Stimulated activated CD8-positive, alpha-beta memory T cell treated with anti-CD3 and anti-CD28 coated beads, Interleukin-4, amount 100 ng/mL, for 24 hours (primary cell): Measurements from ENCODE around the gene BTBD6.

Experiments used
- DNase-seq: peaks from one replicate; pipeline ENCODE4 v3.0.0-alpha.2; 2020; ENCODE audit warnings: low read depth

Gene BTBD6

DNA sequence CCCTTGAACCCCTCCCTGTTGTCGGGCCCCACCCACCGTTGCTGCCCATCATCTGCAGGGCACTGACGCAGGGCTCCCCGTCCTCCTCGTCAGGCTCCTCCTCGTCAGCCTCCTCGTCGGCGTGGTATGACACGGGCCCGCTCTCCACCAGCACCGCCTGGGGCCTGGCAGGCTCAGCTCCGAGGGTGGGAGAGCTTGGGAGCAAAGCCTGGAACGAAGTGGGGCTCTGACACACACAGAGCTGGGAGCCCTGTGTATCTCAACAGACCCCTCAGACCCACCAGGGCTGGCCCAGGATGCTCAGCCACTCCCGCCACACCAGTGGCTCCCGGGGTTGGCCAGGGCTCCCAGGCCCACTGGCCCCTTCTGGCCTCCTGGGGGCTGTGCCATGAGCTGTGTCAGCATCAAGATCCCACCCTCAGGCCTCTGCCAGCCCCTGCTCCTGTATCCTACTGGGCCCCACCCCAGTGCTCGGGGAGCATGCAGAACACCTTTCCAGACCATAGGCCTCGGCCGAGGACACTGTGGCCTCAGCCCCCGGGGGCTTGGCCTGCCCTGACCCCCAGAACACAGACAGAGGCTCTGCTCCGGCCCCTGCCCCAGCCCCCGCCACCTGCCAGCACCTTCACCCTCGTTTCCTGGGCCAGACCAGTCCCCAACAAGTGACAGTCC, 37.1 kb upstream of the BTBD6 start:
- no peak for DNase-seq

DNA sequence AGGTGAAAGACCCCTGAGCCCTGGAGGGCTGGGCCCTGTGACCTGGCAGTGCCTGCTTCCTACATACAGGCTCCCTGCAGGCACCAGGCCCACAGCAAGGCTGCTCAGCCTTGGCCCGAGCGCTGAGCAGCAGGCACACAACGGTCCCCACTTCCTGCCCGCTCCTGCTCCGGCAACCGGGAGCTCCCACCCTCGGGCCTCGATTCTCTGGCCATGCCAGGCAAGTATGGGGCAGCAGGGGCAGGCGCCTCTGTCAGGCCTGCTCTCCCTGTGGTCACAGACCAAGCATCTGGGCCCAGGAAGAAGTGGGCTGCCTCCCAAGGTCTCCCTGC, 36.6 kb upstream of the BTBD6 start:
- no peak for DNase-seq

DNA sequence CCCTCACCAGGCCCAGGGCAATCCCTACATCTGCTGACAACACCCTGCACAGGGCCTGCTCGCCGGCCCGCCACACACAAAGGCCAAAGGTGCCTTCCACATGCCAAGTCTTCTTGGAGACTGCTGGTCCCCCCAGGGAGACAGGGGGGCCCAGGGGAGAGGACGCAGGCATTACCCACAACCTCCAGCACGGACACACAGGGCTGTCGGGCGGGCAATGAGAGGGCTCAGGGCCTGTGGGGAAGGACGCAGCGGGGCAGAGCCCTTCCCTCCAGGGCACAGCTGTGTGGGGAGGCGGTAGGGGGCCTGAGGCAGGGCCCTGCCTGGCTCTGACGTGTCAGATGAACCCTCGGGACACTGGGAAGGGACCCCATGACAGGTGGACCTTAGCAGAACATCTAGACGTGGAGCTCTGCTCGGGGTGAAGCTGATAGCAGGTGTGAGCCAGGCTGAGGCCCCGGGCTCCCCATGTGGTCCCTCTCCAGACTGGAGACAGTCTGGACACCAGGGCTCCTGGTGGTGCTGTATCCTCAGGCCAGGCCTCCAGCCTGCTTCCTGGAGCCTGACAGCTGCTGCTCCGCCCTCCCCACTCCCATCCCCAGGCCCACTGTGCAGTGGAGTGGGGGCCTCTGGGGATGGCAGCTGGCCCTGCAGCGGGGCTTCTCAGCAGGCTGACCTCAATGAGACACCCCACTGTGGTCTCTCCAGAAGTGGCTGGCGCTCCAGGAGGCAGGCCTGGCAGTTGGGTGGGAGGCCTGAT, 35.6 kb upstream of the BTBD6 start:
- DNase-seq: no peak

DNA sequence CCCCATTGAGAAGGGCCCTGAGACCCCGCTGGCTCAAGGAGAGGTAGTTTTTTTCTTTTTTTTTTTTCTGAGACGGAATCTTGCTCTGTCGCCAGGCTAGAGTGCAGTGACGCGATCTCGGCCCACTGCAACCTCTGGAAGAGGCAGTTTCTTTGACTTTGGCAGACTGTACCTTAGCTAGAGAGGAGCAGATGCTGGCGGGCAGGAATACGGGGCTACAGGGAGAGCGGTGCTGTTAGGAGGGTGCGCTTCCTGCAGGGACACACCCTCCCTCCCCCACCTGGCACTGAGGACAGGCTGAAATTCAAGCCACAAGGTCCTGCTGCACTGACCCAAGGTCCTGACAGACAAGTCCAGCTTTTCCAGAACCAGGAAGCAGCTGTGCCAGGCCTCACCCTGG, 35.0 kb upstream of the BTBD6 start:
- no peak for DNase-seq

DNA sequence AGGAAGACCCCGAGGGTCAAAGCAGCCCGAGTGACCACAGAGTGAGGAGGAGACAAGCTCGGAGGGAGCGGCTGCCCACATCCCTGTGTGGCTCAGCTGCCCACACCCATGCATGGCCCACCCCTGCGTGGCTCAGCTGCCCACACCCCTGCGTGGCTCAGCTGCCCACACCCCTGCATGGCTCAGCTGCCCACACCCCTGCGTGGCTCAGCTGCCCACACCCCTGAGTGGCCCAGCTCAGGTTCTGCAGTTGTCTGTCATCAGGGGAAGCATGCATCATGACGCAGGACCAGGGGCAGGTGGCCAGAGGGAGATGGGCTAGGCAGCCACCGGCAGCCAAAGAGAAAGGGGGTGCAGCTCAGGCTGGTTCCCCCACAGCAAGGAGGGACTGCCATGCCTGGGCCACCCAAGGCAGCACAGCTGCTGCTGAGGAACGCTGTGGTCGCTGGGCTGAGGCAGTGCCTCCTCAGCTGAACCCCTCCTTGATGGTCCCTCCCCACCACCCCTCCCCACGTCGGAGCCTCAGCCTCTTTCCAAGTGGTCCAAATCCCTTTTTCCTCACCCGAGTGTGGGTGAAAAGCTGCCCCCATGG, 33.9 kb upstream of the BTBD6 start:
- DNase-seq: no peak

DNA sequence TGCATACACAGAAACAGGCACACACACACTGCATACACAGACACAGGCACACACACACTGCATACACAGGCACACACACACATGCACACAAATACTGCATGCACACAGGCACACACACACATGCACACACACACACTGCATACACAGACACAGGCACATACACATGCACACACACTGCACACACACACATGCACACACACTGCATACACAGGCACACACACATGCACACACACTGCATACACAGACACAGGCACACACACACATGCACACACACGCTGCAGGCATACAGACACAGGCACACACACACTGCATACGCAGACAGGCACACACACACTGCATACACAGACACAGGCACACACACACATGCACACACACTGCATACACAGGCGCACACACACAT, 32.7 kb upstream of the BTBD6 start:
- DNase-seq: no peak

DNA sequence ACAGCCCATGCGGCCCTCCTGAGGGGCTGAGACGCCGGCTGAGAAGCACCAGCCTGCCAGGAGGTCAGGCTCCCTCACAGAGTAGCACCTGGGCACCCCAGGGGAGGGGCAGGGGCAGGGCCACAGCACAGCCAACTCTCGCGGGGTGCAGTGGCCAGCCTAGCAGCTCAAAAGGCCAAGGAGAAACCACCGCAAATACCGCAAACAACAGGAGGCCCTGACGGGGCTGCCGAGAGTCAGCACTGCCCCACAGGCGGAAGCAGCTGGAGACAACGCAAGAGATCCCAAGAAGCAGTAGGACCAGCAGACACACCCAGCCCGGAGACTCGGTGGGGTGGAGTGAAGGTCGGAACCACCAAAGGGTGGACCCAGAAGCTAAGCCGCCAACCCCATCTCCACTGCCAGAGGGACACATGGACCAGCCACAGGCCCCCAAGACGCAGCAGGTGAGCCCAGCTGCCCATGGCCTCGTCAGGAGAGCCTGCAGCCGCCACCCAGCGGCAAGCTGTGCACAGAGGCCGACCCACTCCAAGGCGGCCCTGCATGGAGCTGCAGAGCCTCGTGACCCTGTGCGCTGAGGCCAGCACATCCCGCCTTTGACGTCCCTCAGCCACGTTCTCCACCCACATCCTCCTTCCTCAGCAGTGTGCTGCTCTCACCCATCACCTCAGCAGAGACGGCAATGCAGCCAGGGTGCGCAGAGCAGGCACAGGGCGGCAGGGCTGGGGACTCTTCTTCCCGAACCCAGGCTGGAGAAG, 31.7 kb upstream of the BTBD6 start:
- no peak for DNase-seq

DNA sequence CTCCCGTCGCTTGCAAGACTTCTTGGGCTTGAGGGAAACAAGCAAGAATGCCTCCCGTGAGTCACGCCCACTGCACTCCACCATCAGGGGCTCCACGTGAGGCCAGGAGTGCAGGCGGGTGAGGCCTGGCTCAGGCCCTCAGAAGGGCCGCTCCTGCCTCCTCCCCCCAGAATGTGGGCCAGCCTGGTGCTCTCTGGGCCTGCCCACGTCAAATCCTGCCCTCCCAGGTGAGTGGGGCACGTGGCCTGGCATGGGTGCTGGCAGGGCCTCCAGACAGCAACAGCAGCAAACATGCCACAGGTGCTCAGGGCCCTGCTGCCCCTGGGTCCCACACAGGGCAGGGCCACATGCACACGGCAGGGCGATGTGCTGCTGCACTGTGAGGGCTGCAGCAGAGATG, 30.6 kb upstream of the BTBD6 start:
- DNase-seq: no peak

DNA sequence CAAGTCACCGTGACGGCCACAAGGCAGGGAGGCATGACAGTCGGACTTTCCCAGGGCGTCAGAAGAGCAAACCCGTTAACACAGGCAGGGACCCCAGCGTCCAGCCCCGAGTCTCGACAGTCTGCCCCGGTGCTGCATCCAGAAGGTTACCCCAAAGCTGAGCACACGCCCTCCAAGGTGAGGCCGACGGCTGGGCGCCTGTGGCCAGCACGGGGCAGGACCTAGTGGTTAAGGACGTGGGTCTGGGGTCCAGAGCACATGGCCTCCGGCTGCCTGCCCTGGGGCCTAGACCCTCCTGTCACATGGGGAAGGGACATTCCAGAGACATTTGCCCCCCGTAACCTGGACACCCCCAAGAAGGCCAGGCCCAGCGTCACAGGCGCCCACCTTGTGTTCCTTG, 29.7 kb upstream of the BTBD6 start:
- no peak for DNase-seq

DNA sequence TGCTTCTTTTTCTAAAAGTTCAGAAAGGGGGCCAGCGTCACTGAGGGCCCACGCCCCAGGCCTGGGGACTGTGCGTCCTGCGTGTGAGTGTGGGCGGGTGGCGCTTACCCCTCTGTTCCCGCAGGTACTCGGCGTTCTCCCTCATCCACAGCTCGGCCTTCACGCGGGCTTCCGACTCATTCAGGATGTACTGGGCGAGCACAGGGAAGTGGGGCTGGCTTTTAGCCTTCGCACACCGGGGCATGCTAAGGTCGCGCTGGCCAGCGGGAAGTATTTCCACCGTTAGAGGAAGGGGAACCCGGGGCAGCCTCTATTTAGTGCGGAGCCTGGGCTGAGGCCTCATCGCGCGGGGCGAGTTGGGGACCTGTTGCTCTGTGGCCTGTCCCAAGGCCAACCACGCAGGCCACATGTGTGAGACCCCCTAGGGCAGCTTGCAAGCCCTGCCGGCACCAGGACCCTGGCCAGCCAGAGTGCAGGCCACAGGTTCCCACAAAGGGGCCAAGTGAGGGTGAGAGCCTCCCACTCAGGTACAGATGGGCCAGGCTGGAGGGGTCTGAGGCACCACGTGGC, 29.2 kb upstream of the BTBD6 start:
- DNase-seq: no peak

DNA sequence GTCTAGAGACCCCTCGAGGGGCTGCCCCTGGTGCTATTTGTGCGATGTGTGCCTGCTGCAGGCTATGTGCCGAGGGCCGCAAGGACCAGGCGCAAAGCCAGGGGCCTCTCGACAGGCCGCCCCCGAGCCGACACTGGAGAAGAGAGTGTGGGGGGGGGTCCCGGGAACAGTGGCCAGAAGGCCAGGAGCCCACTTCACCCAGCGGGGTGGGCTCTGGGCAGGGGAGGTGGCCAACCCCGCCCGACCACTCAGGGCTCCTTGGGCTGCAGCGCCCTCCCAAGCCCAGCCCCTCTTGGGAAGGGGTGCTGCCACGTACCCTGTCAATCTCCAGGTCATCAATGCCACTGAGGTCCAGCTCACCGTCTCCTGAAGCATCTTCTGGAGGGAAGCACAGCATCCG, 28.6 kb upstream of the BTBD6 start:
- DNase-seq: no peak

DNA sequence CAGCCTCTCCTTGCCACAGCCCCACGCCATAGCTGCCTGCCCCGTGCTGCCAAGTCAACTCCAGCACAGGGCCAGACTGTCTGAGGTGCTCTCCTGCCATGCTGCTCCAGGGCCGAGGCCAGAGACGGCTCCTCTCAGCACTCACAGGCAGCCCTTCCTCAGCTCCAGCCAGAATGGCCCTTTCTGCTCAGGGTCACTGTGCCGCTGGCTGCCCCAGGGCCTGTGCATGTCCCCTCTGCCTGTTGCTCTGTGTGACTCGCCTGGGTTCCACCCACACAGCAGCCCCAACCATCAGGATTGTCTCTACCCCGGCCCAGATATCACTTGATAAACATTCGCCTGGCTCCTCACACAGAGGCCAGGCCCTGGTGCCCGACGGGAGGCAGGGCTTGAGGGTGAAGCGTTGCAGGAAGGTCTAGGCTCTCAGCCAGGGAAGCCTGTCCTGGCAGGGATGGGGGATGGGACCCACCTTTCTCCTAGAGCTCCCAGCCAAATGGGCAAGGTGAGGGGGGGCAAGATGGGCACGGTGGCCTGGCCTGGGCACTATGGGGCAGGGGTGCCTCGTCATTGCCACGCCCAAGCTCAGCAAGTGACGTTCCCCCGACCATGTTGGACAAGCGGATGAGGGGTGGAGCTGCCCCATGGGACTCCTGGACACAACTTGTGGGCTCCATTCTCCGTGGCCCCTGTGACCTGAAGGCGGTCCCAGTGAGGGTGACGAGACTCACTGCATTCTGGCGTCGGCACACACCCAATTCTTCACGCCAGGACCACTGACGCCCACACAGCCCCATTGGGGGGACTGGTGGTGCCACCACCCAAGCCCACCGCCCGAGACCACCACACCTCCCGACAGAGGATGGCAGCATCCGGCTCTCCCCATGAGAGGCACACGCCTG, 27.4 kb upstream of the BTBD6 start:
- no peak for DNase-seq

DNA sequence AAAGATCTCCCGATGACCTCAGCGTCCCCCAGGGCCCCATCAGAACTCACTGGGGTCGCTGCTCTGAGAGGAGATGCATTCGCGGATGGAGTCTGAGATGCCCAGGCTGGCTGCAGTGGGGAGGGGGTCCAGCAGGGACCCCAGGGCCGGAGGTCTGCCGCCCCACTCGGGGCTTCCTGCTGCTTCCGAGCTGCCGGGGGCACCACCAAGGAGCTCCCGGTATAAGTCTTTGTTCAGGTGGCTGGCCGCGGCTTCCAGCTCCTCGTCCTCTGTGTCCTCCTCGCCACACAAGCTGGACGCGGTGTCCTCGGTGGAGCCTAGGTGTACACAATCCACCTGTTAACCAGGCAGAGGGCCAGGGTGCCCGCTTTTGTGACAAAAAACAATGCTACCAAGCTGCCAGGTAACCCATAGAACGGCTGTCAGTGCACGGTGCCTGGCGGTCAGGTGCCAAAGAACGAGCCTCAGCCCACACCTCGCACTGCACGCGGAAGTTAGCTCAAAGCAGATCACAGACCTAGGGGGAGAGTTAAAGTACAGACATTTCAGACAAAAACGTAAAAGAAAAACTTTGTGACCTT, 26.6 kb upstream of the BTBD6 start:
- no peak for DNase-seq

DNA sequence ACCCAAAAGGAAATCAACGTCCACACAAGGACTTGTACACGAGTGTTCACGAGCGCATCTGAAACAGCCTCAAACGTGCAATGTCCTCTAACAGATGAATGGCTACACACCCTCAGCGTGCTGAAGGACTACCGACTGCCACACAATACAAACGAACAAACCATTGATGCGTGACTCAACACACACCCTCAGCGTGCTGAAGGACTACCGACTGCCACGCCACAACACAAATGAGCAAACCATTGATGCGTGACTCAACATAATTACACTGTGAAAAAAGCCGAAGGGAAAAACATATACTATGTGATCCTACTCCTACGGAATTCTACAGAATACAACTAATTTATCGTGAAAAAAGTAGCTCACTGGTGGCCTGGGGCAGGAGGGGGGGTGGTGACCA, 25.1 kb upstream of the BTBD6 start:
- DNase-seq: no peak

DNA sequence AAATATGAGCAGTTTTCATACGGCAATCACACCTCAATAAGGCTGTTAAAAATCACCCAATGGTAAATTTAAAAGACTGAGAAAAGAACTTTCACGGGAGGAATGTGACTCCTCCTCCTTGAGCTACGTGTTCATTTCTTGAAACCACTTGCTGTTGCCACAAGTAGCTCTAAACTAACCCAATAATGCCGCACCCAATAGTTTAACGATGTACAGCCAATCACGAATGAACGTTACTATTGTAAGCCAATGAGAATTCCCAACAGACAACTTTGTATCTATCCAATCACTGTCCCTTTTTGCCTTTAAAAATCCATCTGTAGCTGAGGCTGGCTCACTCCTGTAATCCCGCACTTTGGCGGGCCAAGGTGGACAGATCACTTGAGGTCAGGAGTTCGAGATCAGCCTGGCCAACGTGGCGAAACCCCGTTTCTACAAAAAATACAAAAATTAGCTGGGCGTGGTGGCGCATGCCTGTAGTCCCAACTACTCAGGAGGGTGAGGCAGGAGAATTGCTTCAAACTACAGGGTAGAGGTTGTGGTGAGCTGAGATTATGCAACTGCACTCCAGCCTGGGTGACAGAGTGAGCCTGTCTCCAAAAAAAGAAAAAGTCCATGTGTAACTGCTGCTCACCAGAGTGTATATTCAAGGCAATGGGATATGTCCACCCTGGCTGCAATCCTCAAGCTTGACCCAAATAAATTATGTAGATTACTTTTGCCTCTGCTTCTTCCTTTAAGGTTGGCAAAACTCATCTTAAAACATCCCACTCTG, 24.4 kb upstream of the BTBD6 start:
- no peak for DNase-seq

DNA sequence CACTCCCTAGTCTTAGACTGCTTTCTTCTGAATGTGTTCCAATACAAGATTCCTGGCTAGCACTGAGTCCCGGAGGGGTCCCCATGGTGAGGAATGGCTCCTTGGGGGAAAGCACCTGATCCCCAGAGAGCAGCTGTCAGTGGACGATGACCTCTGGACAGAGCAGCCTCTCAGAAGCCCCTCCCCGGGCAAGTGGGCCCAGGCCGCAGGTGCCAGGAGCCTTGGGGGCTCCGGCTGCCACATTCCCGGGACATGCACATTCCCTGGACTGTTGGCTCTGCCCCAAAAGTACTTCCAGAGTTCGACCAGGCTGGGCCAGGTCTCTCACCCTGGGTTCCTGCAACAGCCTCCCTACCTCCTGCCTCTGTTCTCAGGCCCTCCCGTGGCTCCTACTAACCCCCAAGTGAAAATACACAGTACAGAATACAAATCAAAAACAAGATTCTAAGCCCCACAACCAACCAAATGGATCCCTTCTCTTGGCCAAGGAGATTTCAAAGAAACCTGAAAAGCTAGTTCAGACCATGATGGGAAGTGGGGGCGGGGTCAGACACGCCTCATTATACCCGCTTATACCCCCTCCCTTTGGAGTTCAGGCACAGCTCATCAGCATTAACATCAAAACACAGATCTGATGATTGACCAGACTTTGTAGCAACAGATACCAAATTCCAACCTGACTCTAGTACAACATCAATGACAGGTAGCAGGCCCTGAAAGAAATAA, 23.3 kb upstream of the BTBD6 start:
- DNase-seq: no peak

DNA sequence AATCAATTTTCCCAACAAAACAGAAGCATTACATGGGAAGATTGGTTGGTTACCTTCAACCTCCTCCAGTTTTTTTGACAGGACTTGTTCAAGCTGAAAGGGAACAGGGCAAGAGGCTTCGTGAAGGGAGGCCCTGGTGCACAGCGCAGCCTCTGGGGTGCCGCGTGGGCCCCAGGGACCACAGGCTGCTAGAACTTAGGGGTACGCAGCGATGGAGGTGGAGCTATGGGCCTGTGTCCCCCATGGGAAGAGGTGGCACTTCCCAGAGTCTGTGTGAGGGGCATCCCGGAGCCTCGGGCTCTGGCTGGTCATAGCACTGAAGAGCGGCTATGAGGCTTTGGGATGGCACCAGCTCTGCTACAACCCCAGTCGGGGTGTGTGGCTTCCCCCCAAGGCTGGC, 22.1 kb upstream of the BTBD6 start:
- no peak for DNase-seq

DNA sequence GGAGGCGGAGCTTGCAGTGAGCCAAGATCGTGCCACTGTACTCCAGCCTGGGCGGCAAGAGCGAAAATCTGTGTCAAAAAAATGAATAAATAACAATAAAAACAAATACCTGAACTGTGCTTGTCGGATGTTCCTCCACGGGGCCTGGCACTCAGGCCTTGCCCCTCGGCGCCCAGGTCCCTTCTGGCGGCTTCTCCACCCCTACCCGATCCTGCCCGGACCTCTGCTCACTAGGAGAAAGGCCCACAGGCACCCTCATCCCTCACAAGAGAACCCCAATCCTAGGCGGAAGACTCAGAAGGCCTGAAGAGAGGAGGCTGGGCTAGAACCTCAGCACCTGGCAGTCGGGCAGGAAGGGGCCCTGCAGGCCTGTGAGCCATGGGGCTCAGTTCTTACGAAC, 21.0 kb upstream of the BTBD6 start:
- DNase-seq: no peak

DNA sequence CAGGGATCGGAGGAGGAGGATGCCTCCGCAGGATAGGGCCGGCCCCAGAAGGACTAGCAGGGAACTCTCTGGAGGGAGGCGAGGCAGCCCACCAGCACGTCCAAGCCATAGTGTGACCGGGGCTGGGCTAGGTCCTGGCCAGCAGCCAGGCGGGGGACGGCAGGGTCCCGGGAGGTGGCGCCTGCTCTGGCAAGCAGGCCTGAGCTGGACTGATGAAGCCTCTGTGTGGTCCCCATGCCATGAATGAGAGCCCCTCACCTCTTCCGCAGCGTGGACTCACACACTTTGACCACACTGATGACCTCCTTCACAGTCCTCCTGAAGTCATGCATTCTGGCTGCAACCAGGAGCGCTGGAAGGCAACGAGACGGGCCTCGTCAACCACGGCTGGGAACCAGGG, 19.8 kb upstream of the BTBD6 start:
- no peak for DNase-seq
